Stimulated activated effector memory CD8-positive, alpha-beta T cell treated with anti-CD3 and anti-CD28 coated beads, Interleukin-12 subunit alpha, Interleukin-12 subunit beta, amount 100 ng/mL, for 72 hours (primary cell): ENCODE measurements around the gene DHX16.
A peak's percentile ranks its signal among the peaks of the same experiment; 100 is the strongest.
"Not testable (repeated sequence)": the region's sequence is repeated elsewhere in the genome, so short reads cannot be mapped to it uniquely, and the experiment has no call there.

ENCODE experiments used
- ATAC-seq: fragments of 150-1000 bp; cut with Tn5 transposase; 2 replicates; pipeline ENCODE4 v1.10.0; 2021
- DNase-seq, 2 donors: peaks; one replicate each; pipeline ENCODE4 v3.0.0; 2021 to 2022; ENCODE audit warnings: low spot score in 2 of 2
- H3K27ac Mint-ChIP-seq: one replicate; pipeline ENCODE4 v1.8.0; 2022; ENCODE audit warnings: mild to moderate bottlenecking, mixed read lengths
- H3K36me3 Mint-ChIP-seq: one replicate; pipeline ENCODE4 v1.8.0; 2022; ENCODE audit warnings: mild to moderate bottlenecking, mixed read lengths
- H3K4me1 Mint-ChIP-seq: one replicate; pipeline ENCODE4 v1.8.0; 2022; ENCODE audit warnings: mixed read lengths
- H3K4me3 Mint-ChIP-seq: one replicate; pipeline ENCODE4 v1.8.0; 2022; ENCODE audit warnings: mild to moderate bottlenecking, mixed read lengths
- H3K9me3 Mint-ChIP-seq: one replicate; pipeline ENCODE4 v1.8.0; 2022; ENCODE audit warnings: mixed read lengths

Gene DHX16

GRCh38 chr6:30670760-30671527 is 1.9 kb downstream of the DHX16 start:
- Mint-ChIP-seq H3K36me3 (peaks cover 77% of the 10 kb centered on the region), H3K9me3 (no peaks in the 10 kb centered on the region), H3K27ac (peak overlapping the region; percentile 89), H3K4me3 (peak overlapping the region; percentile 85), H3K4me1 (peaks cover 32% of the 10 kb centered on the region)
- ATAC-seq (no peak), DNase-seq (no peak)

- DNase-seq, H3K9me3 Mint-ChIP-seq, H3K4me3 Mint-ChIP-seq: not testable (repeated sequence)
- Mint-ChIP-seq H3K4me1 (peaks cover 25% of the 10 kb centered on the region), H3K36me3 (peaks cover 97% of the 10 kb centered on the region), H3K27ac (peak overlapping the region; percentile 72)
- ATAC-seq: peak; percentile 87
Measured at GRCh38 chr6:30666300-30666699, 6.5 kb downstream of the DHX16 start.

- peak overlapping the region; percentile 72 for H3K27ac Mint-ChIP-seq
- no peak for DNase-seq
- H3K36me3 Mint-ChIP-seq: peaks cover 97% of the 10 kb centered on the region
- H3K4me1 Mint-ChIP-seq: peaks cover 14% of the 10 kb centered on the region
- no peak for ATAC-seq
- no peak overlapping the region for H3K4me3 Mint-ChIP-seq
- H3K9me3 Mint-ChIP-seq: no peaks in the 10 kb centered on the region
Measured at GRCh38 chr6:30664994-30665767, 7.6 kb downstream of the DHX16 start.

GRCh38 chr6:30657922-30658321 is 14.9 kb downstream of the DHX16 start:
- H3K27ac Mint-ChIP-seq: peak overlapping the region; percentile 14
- not testable (repeated sequence) for ATAC-seq, DNase-seq, H3K9me3 Mint-ChIP-seq, H3K4me1 Mint-ChIP-seq, H3K4me3 Mint-ChIP-seq
- H3K36me3 Mint-ChIP-seq: peaks cover 99% of the 10 kb centered on the region

GRCh38 chr6:30657454-30657853 is 15.4 kb downstream of the DHX16 start:
- Mint-ChIP-seq H3K27ac (peak overlapping the region; percentile 14), H3K36me3 (peaks cover 99% of the 10 kb centered on the region), H3K4me3 (no peak overlapping the region), H3K9me3 (no peaks in the 10 kb centered on the region), H3K4me1 (no peaks in the 10 kb centered on the region)
- DNase-seq: no peak
- no peak for ATAC-seq

- Mint-ChIP-seq H3K9me3 (no peaks in the 10 kb centered on the region), H3K27ac (peak overlapping the region; percentile 14), H3K36me3 (peaks cover 99% of the 10 kb centered on the region), H3K4me1 (no peaks in the 10 kb centered on the region), H3K4me3 (no peak overlapping the region)
- DNase-seq: no peak
- ATAC-seq: no peak
Measured at GRCh38 chr6:30656513-30656912, 16.3 kb downstream of the DHX16 start.

GRCh38 chr6:30655743-30656094 is 17.1 kb downstream of the DHX16 start:
- Mint-ChIP-seq H3K27ac (no peak overlapping the region), H3K36me3 (peaks cover 99% of the 10 kb centered on the region), H3K4me3 (no peak overlapping the region), H3K4me1 (no peaks in the 10 kb centered on the region), H3K9me3 (no peaks in the 10 kb centered on the region)
- ATAC-seq (no peak), DNase-seq (no peak)

- Mint-ChIP-seq H3K4me3 (no peak overlapping the region), H3K36me3 (peaks cover 99% of the 10 kb centered on the region), H3K4me1 (no peaks in the 10 kb centered on the region), H3K27ac (no peak overlapping the region), H3K9me3 (no peaks in the 10 kb centered on the region)
- DNase-seq: no peak
- no peak for ATAC-seq
Measured at GRCh38 chr6:30654798-30655742, 17.7 kb downstream of the DHX16 start.

GRCh38 chr6:30651143-30651542 is 21.7 kb downstream of the DHX16 start:
- Mint-ChIP-seq H3K27ac (peak overlapping the region; percentile 32), H3K36me3 (peaks cover 79% of the 10 kb centered on the region), H3K4me3 (no peak overlapping the region), H3K4me1 (peaks cover 11% of the 10 kb centered on the region), H3K9me3 (no peaks in the 10 kb centered on the region)
- DNase-seq (no peak), ATAC-seq (no peak)

- peaks cover 63% of the 10 kb centered on the region for H3K36me3 Mint-ChIP-seq
- DNase-seq: peak; percentile 60 to 92
- peaks cover 18% of the 10 kb centered on the region for H3K4me1 Mint-ChIP-seq
Measured at GRCh38 chr6:30647242-30648116, 25.3 kb downstream of the DHX16 start.

GRCh38 chr6:30646450-30647241 is 26.2 kb downstream of the DHX16 start, which contains the start of gene C6orf136:
Gene C6orf136 (plus strand): TSS chr6:30647133. CDS start chr6:30647232, 99 bp downstream.
- ATAC-seq (peak; percentile 82), DNase-seq (peak; percentile 75 to 92)
- H3K36me3 Mint-ChIP-seq: peaks cover 55% of the 10 kb centered on the region
- no peaks in the 10 kb centered on the region for H3K9me3 Mint-ChIP-seq
- peaks cover 18% of the 10 kb centered on the region for H3K4me1 Mint-ChIP-seq
- H3K4me3 Mint-ChIP-seq: peak within 1 kb of the TSS; percentile 75
- peak within 1 kb of the TSS; percentile 89 for H3K27ac Mint-ChIP-seq

More at GRCh38 chr6:30647242-30648116, 25.3 kb downstream of the DHX16 start:
- H3K27ac Mint-ChIP-seq: peak overlapping the region; percentile 89
- no peaks in the 10 kb centered on the region for H3K9me3 Mint-ChIP-seq
- peak overlapping the region; percentile 75 for H3K4me3 Mint-ChIP-seq
- peak; percentile 85 for ATAC-seq

GRCh38 chr6:30645989-30646388 is 26.8 kb downstream of the DHX16 start:
- H3K4me3 Mint-ChIP-seq: peak overlapping the region; percentile 75
- peaks cover 21% of the 10 kb centered on the region for H3K4me1 Mint-ChIP-seq
- DNase-seq (no peak), ATAC-seq (no peak)
- H3K36me3 Mint-ChIP-seq: peaks cover 52% of the 10 kb centered on the region
- H3K27ac Mint-ChIP-seq: peak overlapping the region; percentile 89
- no peaks in the 10 kb centered on the region for H3K9me3 Mint-ChIP-seq

GRCh38 chr6:30644769-30645168 is 28.0 kb downstream of the DHX16 start:
- Mint-ChIP-seq H3K36me3 (peaks cover 42% of the 10 kb centered on the region), H3K4me1 (peaks cover 23% of the 10 kb centered on the region), H3K9me3 (no peaks in the 10 kb centered on the region), H3K27ac (no peak overlapping the region), H3K4me3 (no peak overlapping the region)
- ATAC-seq (no peak), DNase-seq (no peak)
